Brain microvascular endothelial cell (primary cell): ENCODE results near the gene OTOG.

Experiments
- DNase-seq: peaks from one replicate; pipeline ENCODE4 v3.0.0-alpha.2; 2020
- H3K27ac ChIP-seq: fragments of 250-450 bp; sonication (Bioruptor Pico); 2 replicates; pipeline ENCODE4 v1.5.1; 2020; ENCODE audit warnings: mild to moderate bottlenecking, moderate library complexity
- H3K27me3 ChIP-seq: fragments of 250-450 bp; sonication (Bioruptor Pico); replicated peaks from 2 replicates; pipeline ENCODE4 v1.5.1; 2020; ENCODE audit warnings: mild to moderate bottlenecking
- H3K36me3 ChIP-seq: fragments of 250-450 bp; sonication (Bioruptor Pico); replicated peaks from 2 replicates; pipeline ENCODE4 v1.5.1; 2020; ENCODE audit warnings: mild to moderate bottlenecking
- H3K4me3 ChIP-seq: 2 replicates; pipeline ENCODE4 v1.5.1; 2011; ENCODE audit warnings: low read depth, mild to moderate bottlenecking, control low read depth, low read length, moderate library complexity
- in situ Hi-C: cut with HindIII; loops from 2 replicates; pipeline ENCODE4 v1.10.0; 2017; ENCODE audit warnings: low sequenced_read_pairs, low pct_ligation_motif_present
- TF ChIP-seq, protein P1 (sequence below): IDR thresholded peaks from 2 replicates; pipeline ENCODE4 v1.5.1; 2011; ENCODE audit warnings: low read depth, mild to moderate bottlenecking, moderate library complexity, low read length, control low read depth, inconsistent platforms; ENCODE audit errors: missing control alignments

OTOG gene

DNA sequence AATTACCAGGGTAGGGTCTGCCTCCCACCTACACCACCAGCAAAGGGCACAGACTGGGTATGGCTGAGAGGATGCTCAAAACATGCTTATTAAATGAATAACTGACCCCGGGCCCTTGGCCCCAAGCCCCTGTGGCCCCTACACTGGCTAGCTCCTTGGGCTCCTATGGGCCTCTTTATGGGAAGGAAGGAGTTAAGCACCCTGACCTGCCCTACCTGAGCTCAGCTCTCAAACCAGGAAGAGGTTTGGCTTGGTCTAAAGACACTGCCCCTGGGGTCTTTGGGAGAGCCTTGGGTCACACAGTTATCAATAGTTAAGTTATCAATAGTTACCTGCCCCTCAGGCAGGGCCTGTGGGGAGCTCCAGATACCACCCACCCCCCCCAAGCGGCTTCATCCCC, 4.0 kb upstream of the OTOG start:
- Histone ChIP-seq H3K4me3 (no peak overlapping the region), H3K27me3 (peaks cover 16% of the 10 kb centered on the region), H3K27ac (no peak overlapping the region), H3K36me3 (no peaks in the 10 kb centered on the region)
- TF ChIP-seq, protein P1, sequence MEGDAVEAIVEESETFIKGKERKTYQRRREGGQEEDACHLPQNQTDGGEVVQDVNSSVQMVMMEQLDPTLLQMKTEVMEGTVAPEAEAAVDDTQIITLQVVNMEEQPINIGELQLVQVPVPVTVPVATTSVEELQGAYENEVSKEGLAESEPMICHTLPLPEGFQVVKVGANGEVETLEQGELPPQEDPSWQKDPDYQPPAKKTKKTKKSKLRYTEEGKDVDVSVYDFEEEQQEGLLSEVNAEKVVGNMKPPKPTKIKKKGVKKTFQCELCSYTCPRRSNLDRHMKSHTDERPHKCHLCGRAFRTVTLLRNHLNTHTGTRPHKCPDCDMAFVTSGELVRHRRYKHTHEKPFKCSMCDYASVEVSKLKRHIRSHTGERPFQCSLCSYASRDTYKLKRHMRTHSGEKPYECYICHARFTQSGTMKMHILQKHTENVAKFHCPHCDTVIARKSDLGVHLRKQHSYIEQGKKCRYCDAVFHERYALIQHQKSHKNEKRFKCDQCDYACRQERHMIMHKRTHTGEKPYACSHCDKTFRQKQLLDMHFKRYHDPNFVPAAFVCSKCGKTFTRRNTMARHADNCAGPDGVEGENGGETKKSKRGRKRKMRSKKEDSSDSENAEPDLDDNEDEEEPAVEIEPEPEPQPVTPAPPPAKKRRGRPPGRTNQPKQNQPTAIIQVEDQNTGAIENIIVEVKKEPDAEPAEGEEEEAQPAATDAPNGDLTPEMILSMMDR = no peak
- in situ Hi-C loops = no loop called here
- no peak for DNase-seq

DNA sequence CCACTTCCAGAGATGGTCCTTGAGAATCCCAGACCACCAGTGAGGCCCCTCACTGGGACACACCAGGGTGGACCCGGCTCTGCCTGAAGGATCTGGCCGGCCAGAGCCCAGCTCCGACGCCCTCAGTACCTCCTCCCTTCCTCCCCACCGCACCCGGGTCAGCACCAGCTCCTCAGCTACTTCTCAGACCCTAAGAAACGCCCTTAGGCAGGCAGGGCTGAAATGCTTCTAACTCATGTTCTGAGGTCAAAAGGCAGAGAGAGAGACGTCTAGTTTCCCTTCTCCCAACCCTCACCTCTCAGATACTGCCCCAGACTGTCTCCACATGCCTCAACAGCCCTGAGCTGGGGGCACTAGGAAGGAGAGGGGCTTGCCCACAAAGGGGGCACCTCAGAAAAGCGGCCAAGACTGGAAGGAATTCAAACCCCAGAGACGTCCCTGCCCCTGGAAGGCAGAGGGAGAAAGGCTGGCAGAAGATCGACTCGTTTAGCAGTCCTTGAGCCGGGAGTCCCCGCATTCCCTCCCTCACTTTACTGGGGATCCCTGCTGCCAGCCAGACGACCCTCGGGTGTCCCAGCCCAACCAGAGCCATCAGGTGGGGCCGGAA, 3.4 kb upstream of the OTOG start:
- Histone ChIP-seq H3K36me3 (no peaks in the 10 kb centered on the region), H3K27me3 (peaks cover 16% of the 10 kb centered on the region), H3K4me3 (no peak overlapping the region), H3K27ac (no peak overlapping the region)
- TF ChIP-seq, protein P1 = no peak
- in situ Hi-C loops = no loop called here
- no peak for DNase-seq

DNA sequence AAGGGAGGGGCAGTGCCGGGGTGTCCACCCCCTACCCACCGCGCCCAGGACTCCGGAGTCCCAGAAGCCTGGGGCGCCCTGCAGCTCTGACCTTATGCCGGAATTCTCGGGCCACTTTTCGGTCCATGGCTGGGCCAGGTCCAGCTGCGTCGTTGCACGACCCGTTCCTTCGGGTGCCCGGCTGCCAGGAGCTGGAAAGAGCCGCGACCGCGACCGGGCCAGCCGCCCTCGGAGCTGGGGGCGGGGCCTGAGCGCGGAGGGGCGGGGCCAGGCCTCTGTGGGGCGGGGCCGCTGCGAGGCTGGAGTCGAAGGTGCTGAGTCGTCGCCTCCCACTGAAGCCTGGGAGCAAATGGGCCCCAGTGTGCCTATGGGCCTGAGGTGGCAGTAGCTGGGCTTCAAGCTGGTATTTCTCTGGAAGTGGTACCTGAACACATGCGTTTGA, 2.9 kb upstream of the OTOG start, which contains the start of gene USH1C:
Gene USH1C (minus strand): TSS at position 236 of the 442 bp plus-strand sequence. CDS start 109 bp downstream, at position 127.
- DNase-seq = no peak
- H3K27ac ChIP-seq = no peak within 1 kb of the TSS
- no peaks in the 10 kb centered on the region for H3K36me3 ChIP-seq
- H3K4me3 ChIP-seq = no peak within 1 kb of the TSS
- peaks cover 16% of the 10 kb centered on the region for H3K27me3 ChIP-seq
- TF ChIP-seq, protein P1 = no peak
- in situ Hi-C loops = no loop called here

DNA sequence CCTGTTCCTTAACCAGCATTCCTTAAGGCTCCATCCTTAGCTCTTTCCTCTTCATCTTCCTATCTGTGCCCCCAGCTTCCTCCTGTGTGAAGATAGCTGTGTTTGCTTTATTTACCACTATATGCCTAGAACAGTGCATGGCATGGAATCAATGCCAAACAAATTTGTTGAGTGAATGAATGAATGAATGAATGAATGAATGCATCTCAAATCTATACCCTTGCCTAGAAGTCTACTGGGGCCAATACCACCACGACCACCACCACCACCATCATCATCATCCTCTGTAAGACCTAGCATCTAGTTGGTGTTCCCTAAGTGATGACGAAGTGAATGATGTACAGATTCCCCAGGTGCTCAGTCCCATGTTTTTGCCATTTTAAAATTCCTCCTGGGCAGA, 819 bp upstream of the OTOG start:
- in situ Hi-C loops = no loop called here
- TF ChIP-seq, protein P1 = no peak
- H3K27me3 ChIP-seq = peaks cover 16% of the 10 kb centered on the region

DNA sequence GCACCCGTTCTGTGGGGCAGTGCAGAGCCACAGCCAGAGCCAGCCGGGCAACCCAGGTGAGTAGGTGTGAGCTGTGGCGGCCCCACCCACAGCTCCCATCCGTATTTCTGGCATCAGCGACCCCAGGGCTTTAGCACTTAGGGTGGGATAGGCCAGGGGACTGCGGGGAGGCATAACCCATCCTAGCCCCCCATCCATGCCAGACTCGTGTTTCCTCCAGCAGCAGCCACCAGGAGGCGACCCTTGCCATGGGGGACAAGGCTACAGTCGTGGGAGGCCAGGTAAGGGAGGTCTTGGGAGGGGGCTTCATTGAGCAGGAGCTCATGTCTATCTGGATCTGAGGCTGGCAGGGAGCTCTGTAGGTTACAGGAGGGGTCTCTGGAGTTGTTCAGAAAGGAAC, 873 bp downstream of the OTOG start:
- H3K27ac ChIP-seq = no peak overlapping the region
- no peak overlapping the region for H3K4me3 ChIP-seq
- DNase-seq = no peak
- no peaks in the 10 kb centered on the region for H3K36me3 ChIP-seq
- TF ChIP-seq, protein P1 = peak; percentile 23
- H3K27me3 ChIP-seq = peaks cover 16% of the 10 kb centered on the region
- in situ Hi-C loops = no loop called here

More for the DNA sequence above, 819 bp upstream of the OTOG start:
- Histone ChIP-seq H3K4me3 (no peak overlapping the region), H3K27ac (no peak overlapping the region), H3K36me3 (no peaks in the 10 kb centered on the region)
- no peak for DNase-seq

DNA sequence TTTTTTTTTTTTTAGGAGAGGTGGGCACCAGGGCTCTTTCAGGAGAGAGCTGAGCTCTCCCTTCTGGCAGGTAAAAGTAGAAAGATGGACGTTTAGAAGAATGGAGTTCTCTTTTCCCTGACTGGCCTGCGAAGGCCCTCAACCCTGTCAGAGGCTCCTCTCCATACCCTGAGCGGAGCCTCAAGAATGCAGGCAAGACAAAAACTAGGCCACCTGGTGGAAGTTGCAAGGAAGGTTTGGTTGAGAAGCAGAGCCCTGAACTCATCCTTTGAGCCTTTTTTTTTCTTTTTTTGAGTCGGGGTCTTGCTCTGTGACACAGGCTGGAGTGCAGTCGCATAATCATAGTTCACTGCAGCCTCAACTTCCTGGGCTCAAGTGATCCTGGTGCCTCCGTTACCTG, 1.4 kb downstream of the OTOG start:
- in situ Hi-C loops = no loop called here
- no peak for DNase-seq
- Histone ChIP-seq H3K27me3 (peaks cover 13% of the 10 kb centered on the region), H3K4me3 (no peak overlapping the region), H3K27ac (no peak overlapping the region), H3K36me3 (no peaks in the 10 kb centered on the region)
- TF ChIP-seq, protein P1 = peak; percentile 33
